Mesothelial cell of epicardium (in vitro differentiated cells): ENCODE results near the gene RAB23. TPM values are rescaled to one million over a fixed set of nuclear protein-coding genes. Genes with fewer than 3 reads are reported as not detected.

ENCODE experiments used
- DNase-seq, 2 experiments: peaks; one replicate each; pipeline ENCODE4 v3.0.0; 2021; ENCODE audit warnings: low spot score in 2 of 2; ENCODE audit not compliant: unreplicated experiment in 2 of 2
- H3K27ac Mint-ChIP-seq: 2 replicates; pipeline ENCODE4 v1.8.0; 2021; ENCODE audit warnings: mixed read lengths
- H3K27me3 Mint-ChIP-seq: 2 replicates; pipeline ENCODE4 v1.8.0; 2021; ENCODE audit warnings: low read depth, mixed read lengths
- H3K36me3 Mint-ChIP-seq: 2 replicates; pipeline ENCODE4 v1.8.0; 2021; ENCODE audit warnings: mixed read lengths
- H3K4me1 Mint-ChIP-seq: 2 replicates; pipeline ENCODE4 v1.8.0; 2021; ENCODE audit warnings: mixed read lengths
- H3K4me3 Mint-ChIP-seq: 2 replicates; pipeline ENCODE4 v1.8.0; 2021; ENCODE audit warnings: mild to moderate bottlenecking, moderate library complexity, mixed read lengths
- H3K9me3 Mint-ChIP-seq: 2 replicates; pipeline ENCODE4 v1.8.0; 2021; ENCODE audit warnings: mixed read lengths
- total RNA-seq: library from RNA; stranded (reverse); gene quantifications from 3 replicates; pipeline ENCODE4 v1.2.1, GENCODE V29; 2021
- TF ChIP-seq, protein P1 (sequence below): fragments of 200-600 bp; sonication (generic); IDR thresholded peaks from one replicate; pipeline ENCODE4 v1.5.0; 2021; ENCODE audit warnings: antibody characterized with exemption; ENCODE audit not compliant: unreplicated experiment

Gene RAB23
- total RNA-seq, 1 donor from 2014 or later = 16.1 TPM

DNA sequence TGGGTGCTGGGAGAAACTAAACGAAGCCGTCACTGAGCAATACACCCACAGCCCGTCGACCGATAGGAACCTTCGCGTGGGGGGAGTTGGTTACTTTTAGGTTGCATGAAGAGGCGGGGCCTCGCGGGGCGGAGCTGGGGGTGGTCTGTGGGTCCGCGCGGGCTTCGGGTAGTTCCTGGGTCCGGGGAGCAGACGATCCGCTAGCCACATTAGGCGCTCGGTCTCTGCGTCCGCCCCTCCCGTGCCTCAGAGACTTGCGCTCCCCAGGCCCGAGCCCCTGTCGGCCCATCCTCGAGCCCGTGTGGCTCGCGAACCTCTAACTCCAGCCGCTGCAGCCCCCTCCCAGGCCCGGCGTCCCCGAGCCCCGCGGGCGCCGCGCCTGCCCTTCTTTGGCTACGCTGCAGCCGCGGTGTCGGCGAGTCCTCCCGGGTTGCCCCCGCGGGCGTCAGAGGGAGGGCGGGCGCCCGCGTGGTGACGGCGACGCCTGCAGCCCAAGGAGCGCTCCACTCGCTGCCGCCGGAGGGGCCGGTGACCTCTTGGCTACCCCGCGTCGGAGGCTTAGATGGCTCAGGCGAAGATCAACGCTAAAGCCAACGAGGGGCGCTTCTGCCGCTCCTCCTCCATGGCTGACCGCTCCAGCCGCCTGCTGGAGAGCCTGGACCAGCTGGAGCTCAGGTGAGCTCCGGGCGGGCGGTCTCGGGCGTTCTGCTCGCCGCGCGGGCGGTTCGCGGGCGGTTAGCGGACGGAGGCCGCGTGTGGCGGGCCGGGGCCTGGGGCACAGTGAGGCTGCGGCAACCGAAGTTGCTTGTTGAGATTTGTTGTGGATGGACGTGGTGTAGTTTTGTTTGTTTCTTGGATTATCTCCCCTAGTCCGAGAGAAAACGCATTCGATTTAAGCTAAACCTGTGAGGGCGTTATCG, 49.7 kb downstream of the RAB23 start, which contains the start of gene BAG2:
BAG2 (plus strand) TSS at position 191 of the 920 bp plus-strand sequence; CDS start at position 563, 372 bp downstream.
- DNase-seq = peak; percentile 46 to 70
- TF ChIP-seq, protein P1, sequence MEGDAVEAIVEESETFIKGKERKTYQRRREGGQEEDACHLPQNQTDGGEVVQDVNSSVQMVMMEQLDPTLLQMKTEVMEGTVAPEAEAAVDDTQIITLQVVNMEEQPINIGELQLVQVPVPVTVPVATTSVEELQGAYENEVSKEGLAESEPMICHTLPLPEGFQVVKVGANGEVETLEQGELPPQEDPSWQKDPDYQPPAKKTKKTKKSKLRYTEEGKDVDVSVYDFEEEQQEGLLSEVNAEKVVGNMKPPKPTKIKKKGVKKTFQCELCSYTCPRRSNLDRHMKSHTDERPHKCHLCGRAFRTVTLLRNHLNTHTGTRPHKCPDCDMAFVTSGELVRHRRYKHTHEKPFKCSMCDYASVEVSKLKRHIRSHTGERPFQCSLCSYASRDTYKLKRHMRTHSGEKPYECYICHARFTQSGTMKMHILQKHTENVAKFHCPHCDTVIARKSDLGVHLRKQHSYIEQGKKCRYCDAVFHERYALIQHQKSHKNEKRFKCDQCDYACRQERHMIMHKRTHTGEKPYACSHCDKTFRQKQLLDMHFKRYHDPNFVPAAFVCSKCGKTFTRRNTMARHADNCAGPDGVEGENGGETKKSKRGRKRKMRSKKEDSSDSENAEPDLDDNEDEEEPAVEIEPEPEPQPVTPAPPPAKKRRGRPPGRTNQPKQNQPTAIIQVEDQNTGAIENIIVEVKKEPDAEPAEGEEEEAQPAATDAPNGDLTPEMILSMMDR = peak; percentile 17
- Mint-ChIP-seq H3K27me3 (no peaks in the 10 kb centered on the region), H3K27ac (peak within 1 kb of the TSS; percentile 81), H3K4me3 (peak within 1 kb of the TSS; percentile 77), H3K4me1 (peaks cover 13% of the 10 kb centered on the region), H3K9me3 (no peaks in the 10 kb centered on the region), H3K36me3 (peaks cover under 1% of the 10 kb centered on the region)

DNA sequence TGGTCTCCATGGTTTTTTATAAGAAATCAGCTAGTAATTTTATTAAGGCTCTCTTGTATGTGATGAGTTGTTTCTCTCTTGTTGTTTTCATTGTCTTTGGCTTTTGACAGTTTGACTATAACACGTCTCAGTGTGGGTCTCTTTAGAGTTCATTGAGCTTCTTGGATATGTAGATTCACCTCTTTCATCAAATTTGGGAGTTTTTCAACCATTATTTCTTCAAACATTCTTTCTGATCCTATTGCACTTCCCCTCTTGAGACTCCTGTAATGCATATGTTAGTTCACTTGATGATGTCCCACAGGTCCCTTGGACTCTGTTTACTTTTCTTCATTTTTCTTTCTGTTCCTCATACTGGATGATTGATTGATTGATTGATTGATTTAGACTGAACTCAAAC, 57.0 kb downstream of the RAB23 start:
- Mint-ChIP-seq H3K4me1 (no peaks in the 10 kb centered on the region), H3K27ac (no peak overlapping the region), H3K4me3 (no peak overlapping the region), H3K9me3 (peaks cover 24% of the 10 kb centered on the region), H3K36me3 (peaks cover 45% of the 10 kb centered on the region), H3K27me3 (no peaks in the 10 kb centered on the region)
- no peak for DNase-seq
- TF ChIP-seq, protein P1 = no peak

- Mint-ChIP-seq H3K27me3 (no peaks in the 10 kb centered on the region), H3K27ac (no peak overlapping the region), H3K9me3 (peaks cover 24% of the 10 kb centered on the region), H3K4me3 (no peak overlapping the region), H3K4me1 (no peaks in the 10 kb centered on the region), H3K36me3 (peaks cover 45% of the 10 kb centered on the region)
- TF ChIP-seq, protein P1 = no peak
- DNase-seq = no peak
Observed at GRCh38 chr6:57163956-57164355, 58.2 kb downstream of the RAB23 start.

GRCh38 chr6:57162516-57162915, 59.6 kb downstream of the RAB23 start:
- H3K9me3 Mint-ChIP-seq = peaks cover 24% of the 10 kb centered on the region
- no peak overlapping the region for H3K27ac Mint-ChIP-seq
- H3K27me3 Mint-ChIP-seq = no peaks in the 10 kb centered on the region
- no peaks in the 10 kb centered on the region for H3K4me1 Mint-ChIP-seq
- H3K36me3 Mint-ChIP-seq = peaks cover 45% of the 10 kb centered on the region
- DNase-seq = no peak
- TF ChIP-seq, protein P1 = no peak
- H3K4me3 Mint-ChIP-seq = no peak overlapping the region

- TF ChIP-seq, protein P1 = no peak
- no peak overlapping the region for H3K4me3 Mint-ChIP-seq
- no peaks in the 10 kb centered on the region for H3K4me1 Mint-ChIP-seq
- H3K27ac Mint-ChIP-seq = no peak overlapping the region
- H3K36me3 Mint-ChIP-seq = peaks cover 40% of the 10 kb centered on the region
- no peak for DNase-seq
- H3K27me3 Mint-ChIP-seq = no peaks in the 10 kb centered on the region
- peaks cover 24% of the 10 kb centered on the region for H3K9me3 Mint-ChIP-seq
Observed at GRCh38 chr6:57162028-57162427, 60.1 kb downstream of the RAB23 start.
